Mucosa of descending colon (tissue), 3 donors: Measurements from ENCODE around the gene PPFIA1. TPM values are rescaled to one million over a fixed set of nuclear protein-coding genes. Genes with fewer than 3 reads are reported as not detected.

Source experiments
- ATAC-seq: fragments of 200-7000 bp; cut with Tn5 transposase; one replicate; pipeline ENCODE4 v1.9.1; 2020; ENCODE audit warnings: mild to moderate bottlenecking, moderate library complexity
- DNase-seq, 3 donors: peaks; one replicate each; pipeline ENCODE4 v3.0.0-alpha.2; 2020
- H3K36me3 ChIP-seq: fragments of 200-600 bp; one replicate; pipeline ENCODE4 v1.8.0; 2021; ENCODE audit warnings: low read depth, mild to moderate bottlenecking
- H3K4me1 ChIP-seq: fragments of 200-600 bp; one replicate; pipeline ENCODE4 v1.8.0; 2021; ENCODE audit warnings: low read depth, mild to moderate bottlenecking
- H3K4me3 ChIP-seq: fragments of 200-600 bp; one replicate; pipeline ENCODE4 v1.8.0; 2021; ENCODE audit warnings: mild to moderate bottlenecking
- H3K9me3 ChIP-seq: fragments of 200-600 bp; one replicate; pipeline ENCODE4 v1.8.0; 2021; ENCODE audit warnings: mild to moderate bottlenecking
- intact Hi-C, 2 donors: fragments of 100-400 bp; cut with DNase I in 1 of 2; cut with micrococcal nuclease in 1 of 2; formaldehyde crosslinking; loops; one replicate each; pipeline versions ENCODE4 v1.11.0 to v1.11.1; 2022; cut with DNase I, micrococcal nuclease
- total RNA-seq, 3 donors: library from RNA; stranded (reverse); fragmentation: NEBNext Ultra II Directional in 2 of 3; extraction: Animal tissue kit (Norgen Biotek cat#: 25700) in 2 of 3; gene quantifications; one replicate each; pipeline versions ENCODE4 v1.2.1 to v1.2.4, GENCODE V29; 2021 to 2023
- TF ChIP-seq, protein P1 (sequence below): fragments of 200-600 bp; IDR thresholded peaks from one replicate; pipeline ENCODE4 v1.8.0; 2022; ENCODE audit warnings: antibody characterized with exemption, mild to moderate bottlenecking
- donor health status: DM: no; HTN: no; CAD: no; lungs with moderate emphysema.
- donor health status: DM: no; HTN: no; CAD: no.
- donor health status: DM: no; HTN: yes; CAD: no.

Gene PPFIA1
- total RNA-seq, 3 donors from 2014 or later, result 58.5 to 65.7 (median 65.0) TPM

DNA sequence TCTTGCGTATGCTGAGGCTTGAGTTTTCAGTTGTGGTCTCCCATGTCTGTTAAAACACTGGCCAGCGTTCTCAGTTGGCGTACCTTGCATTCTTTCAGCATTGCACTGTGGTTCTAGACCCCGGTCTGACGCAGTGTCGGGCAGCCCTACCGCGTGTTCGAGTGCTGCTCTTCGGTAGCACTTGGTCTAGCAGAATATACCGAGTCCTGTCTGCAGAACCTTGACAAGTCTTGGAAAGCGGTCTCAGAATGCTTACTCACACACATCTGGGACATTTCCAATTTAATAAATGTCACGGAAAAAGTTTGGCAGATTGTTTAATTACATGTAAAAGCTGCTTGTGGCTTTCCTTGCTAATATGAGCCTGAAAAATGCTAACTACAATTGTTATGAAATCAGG is 32.6 kb downstream of the PPFIA1 start:
- ATAC-seq, result no peak
- Histone ChIP-seq H3K4me3 (no peak overlapping the region), H3K9me3 (no peaks in the 10 kb centered on the region), H3K36me3 (no peaks in the 10 kb centered on the region), H3K4me1 (peaks cover 18% of the 10 kb centered on the region)
- DNase-seq, result no peak
- intact Hi-C loops, result no loop called here
- TF ChIP-seq, protein P1, sequence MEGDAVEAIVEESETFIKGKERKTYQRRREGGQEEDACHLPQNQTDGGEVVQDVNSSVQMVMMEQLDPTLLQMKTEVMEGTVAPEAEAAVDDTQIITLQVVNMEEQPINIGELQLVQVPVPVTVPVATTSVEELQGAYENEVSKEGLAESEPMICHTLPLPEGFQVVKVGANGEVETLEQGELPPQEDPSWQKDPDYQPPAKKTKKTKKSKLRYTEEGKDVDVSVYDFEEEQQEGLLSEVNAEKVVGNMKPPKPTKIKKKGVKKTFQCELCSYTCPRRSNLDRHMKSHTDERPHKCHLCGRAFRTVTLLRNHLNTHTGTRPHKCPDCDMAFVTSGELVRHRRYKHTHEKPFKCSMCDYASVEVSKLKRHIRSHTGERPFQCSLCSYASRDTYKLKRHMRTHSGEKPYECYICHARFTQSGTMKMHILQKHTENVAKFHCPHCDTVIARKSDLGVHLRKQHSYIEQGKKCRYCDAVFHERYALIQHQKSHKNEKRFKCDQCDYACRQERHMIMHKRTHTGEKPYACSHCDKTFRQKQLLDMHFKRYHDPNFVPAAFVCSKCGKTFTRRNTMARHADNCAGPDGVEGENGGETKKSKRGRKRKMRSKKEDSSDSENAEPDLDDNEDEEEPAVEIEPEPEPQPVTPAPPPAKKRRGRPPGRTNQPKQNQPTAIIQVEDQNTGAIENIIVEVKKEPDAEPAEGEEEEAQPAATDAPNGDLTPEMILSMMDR, result no peak

DNA sequence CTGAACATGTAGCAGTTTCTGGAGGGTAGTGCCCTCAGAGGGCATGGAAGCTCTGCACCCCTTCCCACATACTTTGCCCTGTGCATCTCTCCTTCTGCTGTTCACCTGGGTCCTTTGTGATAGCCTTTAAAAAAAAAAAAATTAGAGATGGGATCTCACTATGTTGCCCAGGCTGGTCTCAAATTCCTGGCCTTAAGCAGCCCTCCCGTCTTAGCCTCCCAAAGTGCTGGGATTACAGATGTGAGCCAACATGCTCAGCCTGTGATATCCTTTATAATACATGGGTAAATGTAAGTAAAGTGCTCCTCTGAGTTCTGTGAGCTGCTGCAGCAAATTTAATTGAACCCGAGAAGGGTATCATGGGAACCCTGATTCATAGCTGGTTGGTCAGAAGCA is 33.7 kb downstream of the PPFIA1 start:
- Histone ChIP-seq H3K9me3 (no peaks in the 10 kb centered on the region), H3K4me3 (no peak overlapping the region), H3K4me1 (peaks cover 18% of the 10 kb centered on the region), H3K36me3 (no peaks in the 10 kb centered on the region)
- TF ChIP-seq, protein P1, result no peak
- ATAC-seq, result no peak
- no peak for DNase-seq
- intact Hi-C loops, result no loop called here

DNA sequence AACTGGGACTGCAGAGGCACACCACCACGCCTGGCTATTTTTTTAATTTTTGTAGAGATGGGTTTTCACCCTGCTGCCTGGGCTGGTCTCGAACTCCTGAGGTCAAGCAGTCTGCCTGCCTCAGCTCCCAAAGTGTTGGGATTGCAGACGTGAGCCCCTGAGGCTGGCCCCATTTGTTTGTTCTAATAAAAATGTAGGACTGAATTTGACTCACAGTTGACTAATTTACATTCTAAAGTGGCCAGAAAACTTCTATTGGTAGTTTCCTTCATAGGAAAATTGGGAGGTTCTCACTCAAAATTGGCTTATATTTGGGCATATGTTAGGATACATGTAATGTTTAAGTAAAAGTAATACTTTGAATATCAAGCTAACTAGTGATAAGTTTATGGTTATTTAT is 35.0 kb downstream of the PPFIA1 start:
- no peak for DNase-seq
- H3K36me3 ChIP-seq, result no peaks in the 10 kb centered on the region
- no peak overlapping the region for H3K4me3 ChIP-seq
- TF ChIP-seq, protein P1, result no peak
- peaks cover 18% of the 10 kb centered on the region for H3K4me1 ChIP-seq
- H3K9me3 ChIP-seq, result no peaks in the 10 kb centered on the region
- ATAC-seq, result no peak
- intact Hi-C loops, result no loop called here

DNA sequence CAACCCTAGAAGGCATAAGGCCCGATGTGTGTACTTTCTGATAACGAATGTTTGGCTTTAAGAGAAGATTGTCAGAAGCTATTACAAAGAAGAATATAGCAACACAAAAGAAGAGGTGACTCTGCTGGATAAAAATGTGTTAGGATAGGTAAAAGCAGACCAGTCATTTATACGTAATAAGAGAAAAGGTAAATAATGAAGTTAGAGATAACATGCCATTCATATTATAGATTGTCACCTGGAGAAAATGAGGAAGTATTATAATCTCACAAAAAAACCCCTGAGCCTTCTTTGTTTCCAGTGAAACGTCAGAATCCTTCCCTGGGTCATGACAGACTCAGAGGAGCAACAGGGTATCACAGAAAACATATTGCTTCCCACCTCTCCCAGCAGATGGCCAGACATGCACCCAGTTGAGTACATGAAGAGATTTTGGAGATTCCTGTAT is 36.1 kb downstream of the PPFIA1 start:
- TF ChIP-seq, protein P1, result no peak
- no peak overlapping the region for H3K4me3 ChIP-seq
- no peaks in the 10 kb centered on the region for H3K36me3 ChIP-seq
- H3K9me3 ChIP-seq, result no peaks in the 10 kb centered on the region
- peaks cover 18% of the 10 kb centered on the region for H3K4me1 ChIP-seq
- ATAC-seq (peak; percentile 55), DNase-seq (no peak)
- intact Hi-C loops, result no loop called here

DNA sequence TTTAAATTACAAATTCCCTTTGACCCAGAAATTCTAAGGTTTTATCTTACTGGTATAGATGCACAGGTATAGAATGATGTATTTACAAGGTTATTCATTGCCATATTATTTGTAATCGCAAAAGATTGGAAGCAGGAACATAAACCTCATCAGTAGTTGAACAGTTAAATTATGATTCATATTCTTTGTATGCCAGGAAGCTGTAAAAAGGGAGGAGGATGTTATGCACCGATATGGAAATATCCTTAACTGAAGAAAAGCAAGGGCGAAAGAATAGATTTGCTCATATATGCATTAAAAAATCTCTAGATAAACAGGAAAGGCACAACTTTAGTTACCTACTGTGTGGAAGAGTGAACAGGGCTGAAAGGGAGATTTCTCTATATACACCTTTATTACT is 36.7 kb downstream of the PPFIA1 start:
- intact Hi-C loops, result no loop called here
- TF ChIP-seq, protein P1, result no peak
- no peaks in the 10 kb centered on the region for H3K36me3 ChIP-seq
- H3K9me3 ChIP-seq, result no peaks in the 10 kb centered on the region
- ATAC-seq (peak; percentile 86), DNase-seq (no peak)
- H3K4me1 ChIP-seq, result peaks cover 18% of the 10 kb centered on the region
- no peak overlapping the region for H3K4me3 ChIP-seq

DNA sequence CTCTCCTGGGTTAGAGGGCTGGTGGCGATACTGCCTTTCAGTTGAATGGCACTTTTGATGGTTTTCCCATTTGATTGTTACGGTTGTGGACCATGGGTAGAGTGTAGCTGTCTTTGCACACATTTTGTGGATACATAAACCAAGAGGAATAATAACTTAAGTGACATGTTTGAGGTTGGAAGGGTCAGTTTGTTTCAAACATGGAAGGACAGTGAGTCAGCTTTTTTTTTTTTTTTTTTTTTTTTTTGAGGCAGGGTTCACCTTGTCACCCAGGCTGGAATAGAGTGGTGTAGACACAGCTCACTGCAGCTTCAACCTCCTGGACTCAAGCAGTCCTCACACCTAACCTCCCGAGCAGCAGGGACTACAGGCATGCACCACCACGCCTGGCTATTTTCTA is 41.1 kb downstream of the PPFIA1 start:
- ATAC-seq (no peak), DNase-seq (no peak)
- TF ChIP-seq, protein P1, result no peak
- H3K4me1 ChIP-seq, result peaks cover 6% of the 10 kb centered on the region
- no peaks in the 10 kb centered on the region for H3K9me3 ChIP-seq
- H3K36me3 ChIP-seq, result no peaks in the 10 kb centered on the region
- no peak overlapping the region for H3K4me3 ChIP-seq
- intact Hi-C loops, result no loop called here
